OCI-LY1 (cell line): ENCODE data around the gene NUP214.

ENCODE experiments used
- CTCF ChIP-seq: fragments of 200-600 bp; sonication (generic), shearing (Covaris generic); IDR thresholded peaks from 2 replicates; pipeline ENCODE4 v1.5.1; 2017; ENCODE audit warnings: mild to moderate bottlenecking, antibody characterized with exemption, low read length, moderate library complexity, mixed read lengths
- EZH2 ChIP-seq: fragments of 200-600 bp; sonication (generic), shearing (Covaris generic); IDR thresholded peaks from 2 replicates; pipeline ENCODE4 v1.8.0; 2017; ENCODE audit warnings: borderline replicate concordance, mixed run types, mild to moderate bottlenecking, antibody characterized with exemption, low read length, moderate library complexity, mixed read lengths

GRCh38 chr9:131257266-131258025, 132.1 kb downstream of the NUP214 start:
- TF ChIP-seq CTCF (no peak), EZH2 (no peak)
